Lung (tissue), 12 donors: Measurements from ENCODE around the gene CDK9. TPM values are rescaled to one million over a fixed set of nuclear protein-coding genes. Genes with fewer than 3 reads are reported as not detected.

Experiments used
- ATAC-seq: fragments of 200-7000 bp; cut with Tn5 transposase; one replicate; pipeline ENCODE4 v1.9.1; 2020; ENCODE audit warnings: moderate number of reproducible peaks; ENCODE audit not compliant: insufficient read depth, low FRiP score
- DNase-seq, 3 donors: peaks; one replicate each; pipeline ENCODE4 v3.0.0-alpha.2; 2013 to 2017
- H3K27ac ChIP-seq, 2 donors: one replicate each; pipeline ENCODE4 v1.5.1; 2013; ENCODE audit warnings: mild to moderate bottlenecking in 2 of 2, moderate library complexity in 2 of 2, control low read depth in 1 of 2, inconsistent platforms in 1 of 2, low read depth in 1 of 2, low read length in 1 of 2
- H3K27me3 ChIP-seq, 3 donors: one replicate each; pipeline ENCODE4 v1.5.1; 2013; ENCODE audit warnings: low read length in 2 of 3; ENCODE audit not compliant: control insufficient read depth in 3 of 3, insufficient read depth in 3 of 3
- H3K36me3 ChIP-seq, 4 donors: one replicate each; pipeline ENCODE4 v1.5.1; 2013; ENCODE audit warnings: low read length in 4 of 4, mild to moderate bottlenecking in 1 of 4, moderate library complexity in 1 of 4; ENCODE audit not compliant: control insufficient read depth in 4 of 4, insufficient read depth in 4 of 4
- H3K4me1 ChIP-seq, 5 donors: one replicate each; pipeline ENCODE4 v1.5.1; 2013; ENCODE audit warnings: low read length in 5 of 5, mild to moderate bottlenecking in 2 of 5, moderate library complexity in 1 of 5; ENCODE audit not compliant: control insufficient read depth in 5 of 5, insufficient read depth in 5 of 5
- H3K4me3 ChIP-seq: one replicate; pipeline ENCODE4 v1.5.1; 2013; ENCODE audit warnings: mild to moderate bottlenecking, control low read depth, moderate library complexity
- H3K9ac ChIP-seq, 2 donors: one replicate each; pipeline ENCODE4 v1.5.1; 2013; ENCODE audit warnings: low read length in 2 of 2, control low read depth in 1 of 2; ENCODE audit not compliant: insufficient read depth in 1 of 2
- H3K9me3 ChIP-seq, 4 donors: one replicate each; pipeline ENCODE4 v1.5.1; 2013; ENCODE audit warnings: low read length in 3 of 4, mild to moderate bottlenecking in 1 of 4, moderate library complexity in 1 of 4; ENCODE audit not compliant: control insufficient read depth in 4 of 4, insufficient read depth in 3 of 4
- CTCF ChIP-seq: IDR thresholded peaks from 2 replicates; pipeline ENCODE4 v1.5.1; 2012; ENCODE audit warnings: mild to moderate bottlenecking; ENCODE audit errors: control extremely low read depth, extremely low read depth
- WGBS, 2 donors: extraction: QIAGEN DNeasy Blood & Tissue Kit; methylation state at CpG; one replicate each; pipeline ENCODE4 v1.1.7; 2013; 5-methylcytosine and 5-hydroxymethylcytosine counted together
- polyA plus RNA-seq, 2 donors: library from polyadenylated mRNA; stranded (reverse); fragments of 200-250 nt; gene quantifications; one replicate each; pipeline ENCODE4 v1.2.1, GENCODE V29; 2013
- total RNA-seq, 2 donors: library from RNA; depleted of rRNA in 1 of 2; stranded (reverse); fragments of >200 nt in 1 of 2; gene quantifications; one replicate each; pipeline ENCODE4 v1.2.1, GENCODE V29; 2014 to 2021
- donor health status: control.
- donor health status: control.
- donor health status: Bipolar disorder and iron deficiency.
- donor health status: healthy.
- donor health status: DM: yes; HTN: yes; CAD: no.

Gene CDK9
- total and polyA plus RNA-seq, 4 donors, result 53.9 to 97.9 (median 55.4) TPM

- H3K9me3 ChIP-seq, result no peaks in the 10 kb centered on the region
- peak overlapping the region in 1 of 2 donors; percentile 47 for H3K9ac ChIP-seq
- peaks cover 0 to 17% (median 8%) of the 10 kb centered on the region in 5 donors for H3K4me1 ChIP-seq
- DNase-seq (peak in 1 of 3 donors; percentile 39), ATAC-seq (peak; percentile 29)
- no peak for TF ChIP-seq CTCF
- H3K27me3 ChIP-seq, result no peaks in the 10 kb centered on the region
- WGBS, 2 donors, result 38 to 51% methylated on average over 8 of the region's 8 CpGs
- peak overlapping the region in 1 of 2 donors; percentile 55 for H3K27ac ChIP-seq
- H3K4me3 ChIP-seq, result no peak overlapping the region
- peaks cover 0 to 9% (median 3%) of the 10 kb centered on the region in 4 donors for H3K36me3 ChIP-seq
These were observed 10.5 kb downstream of the CDK9 start for GRCh38 chr9:127796225-127796813.

- DNase-seq, result no peak
- TF ChIP-seq CTCF, result no peak
- H3K4me3 ChIP-seq, result no peak overlapping the region
- peak overlapping the region in 1 of 2 donors; percentile 47 for H3K9ac ChIP-seq
- no peak for ATAC-seq
- peak overlapping the region in 1 of 2 donors; percentile 55 for H3K27ac ChIP-seq
- WGBS, 2 donors, result 11 to 15% methylated on average over 11 of the region's 11 CpGs
- H3K9me3 ChIP-seq, result no peaks in the 10 kb centered on the region
- peaks cover 0 to 17% (median 9%) of the 10 kb centered on the region in 5 donors for H3K4me1 ChIP-seq
- H3K36me3 ChIP-seq, result peaks cover 0 to 5% (median 0%) of the 10 kb centered on the region in 4 donors
- H3K27me3 ChIP-seq, result no peaks in the 10 kb centered on the region
These were observed 11.1 kb downstream of the CDK9 start for GRCh38 chr9:127796852-127797370.

GRCh38 chr9:127801955-127802575 is 16.2 kb downstream of the CDK9 start:
- TF ChIP-seq CTCF, result no peak
- peak; percentile 42 to 86 (median 76) for DNase-seq
- Histone ChIP-seq H3K36me3 (peaks cover 3 to 12% (median 8%) of the 10 kb centered on the region in 4 donors), H3K27me3 (no peaks in the 10 kb centered on the region), H3K9me3 (no peaks in the 10 kb centered on the region), H3K27ac (peak overlapping the region; percentile 90 to 97), H3K4me1 (peaks cover 0 to 20% (median 10%) of the 10 kb centered on the region in 5 donors), H3K4me3 (peak overlapping the region; percentile 18), H3K9ac (peak overlapping the region; percentile 24 to 30)
- 10 to 14% methylated on average over 10 of the region's 10 CpGs for WGBS, 2 donors
- ATAC-seq, result peak; percentile 0
